ENCODE measurements around the gene MED29. TPM values are rescaled to one million over a fixed set of nuclear protein-coding genes. Genes with fewer than 3 reads are reported as not detected.

The MED29 gene
- total RNA-seq, 1 donor from 2014 or later: 21.8 TPM

DNA sequence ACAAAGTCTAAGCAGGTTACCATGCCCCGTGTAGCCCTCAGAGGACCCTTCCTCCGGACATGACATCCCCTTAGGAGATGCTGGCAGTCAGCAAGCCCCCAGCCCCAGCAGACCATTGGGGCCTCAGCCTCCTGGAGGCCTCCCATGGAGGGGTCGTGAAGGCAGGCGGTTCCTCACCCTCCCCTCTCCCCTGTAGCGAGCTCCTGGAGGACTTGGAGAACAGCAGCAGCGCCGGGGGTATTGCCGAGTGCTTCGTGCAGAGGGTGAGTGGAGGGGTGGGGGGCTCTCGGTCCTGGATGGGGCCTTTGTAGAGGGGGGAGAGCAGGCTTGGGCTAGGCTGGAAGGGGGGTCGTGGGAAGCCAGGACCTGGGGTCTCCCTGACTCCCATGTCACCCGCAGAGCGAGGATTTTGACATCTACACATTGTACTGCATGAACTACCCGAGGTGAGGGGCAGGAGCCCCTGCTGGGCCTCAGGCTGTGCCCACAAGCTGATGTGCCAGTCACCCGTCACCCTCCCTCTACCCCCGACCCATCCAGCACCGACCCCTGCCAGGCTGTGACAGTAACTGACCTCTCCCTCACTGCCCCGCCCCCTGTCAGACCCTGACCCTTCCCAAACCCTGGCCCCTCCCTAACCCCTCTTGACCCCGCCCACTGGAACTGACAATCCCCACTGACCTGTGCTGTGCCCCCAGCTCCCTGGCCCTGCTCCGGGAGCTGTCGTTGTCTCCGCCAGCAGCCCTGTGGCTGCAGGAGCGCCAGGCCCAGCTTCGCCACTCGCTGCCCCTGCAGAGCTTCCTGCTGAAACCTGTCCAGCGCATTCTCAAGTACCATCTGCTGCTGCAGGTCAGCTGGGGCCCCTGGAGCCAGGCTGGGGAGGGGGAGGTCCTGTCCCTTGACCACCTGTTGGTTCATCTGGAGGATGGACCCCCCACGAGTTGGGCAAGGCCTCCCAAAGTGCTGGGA lies 25.3 kb downstream of the MED29 start:
- intact Hi-C loops (cut with DNase I): no loop called here
- DNase-seq (ENCODE audit: missing footprints) (peak; percentile 47), ATAC-seq (no peak)

DNA sequence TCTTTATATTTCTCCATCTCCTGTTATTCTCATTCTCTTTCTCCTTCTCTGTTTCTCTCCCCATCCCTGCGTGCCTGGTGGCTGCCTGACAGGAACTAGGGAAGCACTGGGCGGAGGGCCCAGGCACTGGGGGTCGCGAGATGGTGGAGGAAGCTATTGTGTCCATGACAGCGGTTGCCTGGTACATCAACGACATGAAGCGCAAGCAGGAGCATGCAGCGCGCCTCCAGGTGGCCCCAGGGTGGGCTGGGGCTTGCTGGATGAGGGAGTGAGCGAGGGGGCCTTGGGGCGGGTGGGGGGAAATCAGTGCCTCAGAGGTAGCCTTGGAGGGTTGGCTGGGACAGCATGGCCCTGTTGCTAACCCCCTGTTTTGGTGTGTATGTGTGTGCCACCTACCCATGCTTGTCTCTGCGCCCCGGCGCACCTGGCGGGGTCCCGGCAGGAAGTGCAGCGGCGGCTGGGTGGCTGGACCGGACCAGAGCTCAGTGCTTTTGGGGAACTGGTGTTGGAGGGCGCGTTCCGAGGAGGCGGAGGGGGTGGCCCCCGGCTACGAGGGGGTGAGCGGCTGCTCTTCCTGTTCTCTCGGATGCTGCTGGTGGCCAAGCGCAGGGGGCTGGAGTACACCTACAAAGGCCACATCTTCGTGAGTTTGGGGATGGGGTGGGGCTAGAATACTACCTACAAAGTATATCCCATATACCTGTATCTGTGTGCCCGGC lies 26.4 kb downstream of the MED29 start:
- intact Hi-C loops (cut with DNase I): no loop called here
- no peak for ATAC-seq

DNA sequence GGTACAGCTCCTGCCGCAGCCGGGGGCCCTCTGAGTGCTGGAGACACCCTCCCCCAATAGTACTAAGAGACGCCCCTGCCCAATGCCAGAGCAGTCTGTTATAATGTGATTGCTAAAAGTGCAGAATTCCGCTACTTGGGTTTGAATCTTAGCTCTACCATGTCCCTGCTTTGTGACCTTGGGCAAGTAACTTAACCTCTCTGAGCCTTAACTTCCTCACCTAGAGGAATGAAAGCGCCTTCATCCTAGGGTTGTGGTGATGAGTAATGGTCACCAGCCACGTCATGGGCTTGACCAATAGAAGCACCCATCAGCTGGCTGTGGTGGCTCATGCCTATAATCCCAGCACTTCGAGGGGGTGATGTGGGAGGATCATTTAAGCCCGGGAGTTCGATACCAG lies 27.8 kb downstream of the MED29 start:
- DNase-seq (ENCODE audit: missing footprints): no peak

More for the DNA sequence above, 26.4 kb downstream of the MED29 start:
- DNase-seq (ENCODE audit: missing footprints): no peak

DNA sequence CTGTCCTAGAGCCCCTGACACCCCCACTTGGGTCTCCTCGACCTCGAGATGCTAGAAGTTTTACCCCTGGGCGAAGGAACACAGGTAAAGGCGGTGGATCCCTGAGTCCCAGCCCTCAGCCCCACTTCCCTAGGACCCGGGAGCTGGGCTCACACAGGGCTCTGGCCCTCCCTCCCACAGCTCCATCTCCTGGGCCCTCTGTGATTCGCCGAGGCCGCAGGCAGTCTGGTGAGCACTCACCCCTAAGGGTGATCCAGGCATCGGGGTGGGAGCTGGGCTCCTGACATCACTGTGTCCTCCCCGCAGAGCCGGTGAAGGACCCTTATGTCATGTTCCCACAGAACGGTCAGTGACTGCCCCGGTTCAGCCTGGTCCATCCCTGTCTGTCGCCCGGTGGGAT lies 29.6 kb downstream of the MED29 start:
- DNase-seq (ENCODE audit: missing footprints): peak; percentile 49
- intact Hi-C loops (cut with DNase I): no loop called here
- no peak for ATAC-seq

More for the DNA sequence above, 27.8 kb downstream of the MED29 start:
- ATAC-seq: no peak
- intact Hi-C loops (cut with DNase I): no loop called here

DNA sequence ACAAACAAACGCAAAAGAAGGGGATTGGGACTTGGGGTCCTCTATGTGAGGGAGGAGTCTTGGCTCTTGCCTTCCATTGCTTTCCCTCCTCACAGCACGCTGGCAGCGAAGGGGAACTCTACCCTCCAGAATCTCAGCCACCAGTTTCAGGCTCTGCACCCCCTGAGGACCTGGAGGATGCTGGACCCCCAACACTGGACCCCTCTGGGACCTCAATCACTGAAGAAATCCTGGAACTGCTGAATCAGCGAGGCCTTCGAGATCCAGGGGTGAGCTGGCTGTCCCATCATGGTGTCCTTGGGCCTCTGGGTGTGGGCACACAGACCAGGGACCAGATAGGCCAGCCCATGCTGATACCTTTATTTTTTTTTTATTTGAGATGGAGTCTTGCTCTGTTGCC lies 30.8 kb downstream of the MED29 start:
- intact Hi-C loops (cut with DNase I): no loop called here
- no peak for DNase-seq (ENCODE audit: missing footprints)
- no peak for ATAC-seq

DNA sequence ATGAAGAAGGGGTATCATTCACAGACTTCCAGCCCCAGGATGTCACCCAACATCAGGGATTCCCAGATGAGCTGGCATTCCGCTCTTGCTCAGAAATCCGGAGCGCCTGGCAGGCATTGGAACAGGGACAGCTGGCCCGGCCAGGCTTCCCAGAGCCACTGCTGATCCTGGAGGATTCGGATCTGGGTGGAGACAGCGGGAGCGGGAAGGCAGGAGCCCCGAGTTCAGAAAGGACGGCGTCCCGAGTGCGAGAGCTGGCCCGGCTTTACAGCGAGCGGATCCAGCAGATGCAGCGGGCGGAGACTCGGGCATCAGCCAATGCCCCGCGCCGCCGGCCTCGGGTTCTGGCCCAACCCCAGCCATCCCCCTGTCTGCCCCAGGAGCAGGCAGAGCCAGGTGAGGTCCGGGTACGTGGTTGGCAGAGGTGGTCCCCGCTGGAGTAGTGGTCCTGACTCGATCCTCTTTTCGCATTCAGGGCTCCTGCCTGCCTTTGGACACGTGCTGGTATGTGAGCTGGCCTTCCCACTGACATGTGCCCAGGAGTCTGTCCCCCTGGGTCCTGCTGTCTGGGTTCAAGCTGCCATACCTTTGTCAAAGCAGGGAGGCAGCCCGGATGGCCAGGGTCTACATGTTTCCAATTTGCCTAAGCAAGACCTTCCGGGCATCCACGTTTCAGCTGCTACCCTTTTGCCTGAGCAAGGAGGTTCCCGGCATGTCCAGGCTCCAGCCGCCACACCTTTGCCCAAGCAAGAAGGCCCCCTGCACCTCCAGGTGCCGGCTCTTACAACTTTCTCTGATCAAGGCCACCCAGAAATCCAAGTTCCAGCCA lies 32.3 kb downstream of the MED29 start:
- ATAC-seq (no peak), DNase-seq (ENCODE audit: missing footprints) (no peak)
- intact Hi-C loops (cut with DNase I): no loop called here

DNA sequence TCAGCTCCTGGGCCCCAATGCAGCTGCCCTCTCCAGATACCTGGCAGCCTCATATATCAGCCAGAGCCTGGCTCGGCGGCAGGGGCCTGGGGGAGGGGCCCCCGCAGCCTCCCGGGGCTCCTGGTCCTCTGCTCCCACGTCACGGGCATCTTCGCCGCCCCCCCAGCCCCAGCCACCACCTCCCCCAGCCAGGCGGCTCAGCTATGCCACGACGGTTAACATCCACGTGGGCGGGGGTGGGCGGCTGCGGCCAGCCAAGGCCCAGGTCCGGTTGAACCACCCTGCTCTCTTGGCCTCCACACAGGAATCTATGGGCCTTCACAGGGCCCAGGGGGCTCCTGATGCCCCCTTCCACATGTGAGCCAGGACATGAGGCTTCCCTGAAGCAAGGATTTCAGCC lies 33.8 kb downstream of the MED29 start:
- no peak for DNase-seq (ENCODE audit: missing footprints)

DNA sequence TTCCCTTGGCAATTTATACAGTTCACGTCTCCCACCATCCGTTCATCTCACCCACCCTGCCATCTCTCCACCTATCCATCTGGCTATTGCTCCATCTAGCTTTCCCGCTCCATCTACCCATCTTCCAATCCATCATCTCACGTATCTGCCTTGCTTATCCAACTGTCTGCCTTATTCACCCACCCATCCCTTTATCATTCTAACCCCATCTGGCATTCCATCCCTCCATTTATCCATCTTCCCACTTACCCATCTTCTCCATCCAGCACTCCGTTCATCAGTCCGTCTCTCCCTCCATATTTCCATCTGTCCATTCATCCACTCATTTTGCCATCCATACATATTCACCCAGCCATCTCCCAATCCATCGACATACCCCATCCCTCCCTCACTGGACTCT lies 34.6 kb downstream of the MED29 start:
- DNase-seq (ENCODE audit: missing footprints) (no peak), ATAC-seq (no peak)
- intact Hi-C loops (cut with DNase I): no loop called here

More for the DNA sequence above, 33.8 kb downstream of the MED29 start:
- ATAC-seq: no peak
- intact Hi-C loops (cut with DNase I): no loop called here

DNA sequence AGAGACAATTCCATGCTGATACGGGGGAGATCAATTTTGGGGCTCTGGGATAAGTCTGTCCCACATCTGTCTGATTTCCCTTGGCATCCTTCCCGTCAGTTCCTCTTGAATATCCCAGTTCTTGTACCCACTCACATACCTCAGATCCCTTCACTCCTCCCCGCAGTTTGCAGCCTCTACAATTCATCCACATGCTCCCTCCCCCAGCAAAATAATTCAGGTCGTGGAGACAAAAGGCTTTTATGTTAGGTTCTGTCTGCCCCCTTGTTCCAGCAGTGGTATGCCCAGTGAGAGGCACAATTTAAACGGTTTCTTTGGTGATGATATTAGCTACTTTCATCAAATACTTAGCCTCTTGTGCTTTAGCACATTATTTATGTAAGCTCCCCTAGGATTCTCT lies 35.0 kb downstream of the MED29 start:
- DNase-seq (ENCODE audit: missing footprints) (no peak), ATAC-seq (no peak)
- intact Hi-C loops (cut with DNase I): no loop called here

DNA sequence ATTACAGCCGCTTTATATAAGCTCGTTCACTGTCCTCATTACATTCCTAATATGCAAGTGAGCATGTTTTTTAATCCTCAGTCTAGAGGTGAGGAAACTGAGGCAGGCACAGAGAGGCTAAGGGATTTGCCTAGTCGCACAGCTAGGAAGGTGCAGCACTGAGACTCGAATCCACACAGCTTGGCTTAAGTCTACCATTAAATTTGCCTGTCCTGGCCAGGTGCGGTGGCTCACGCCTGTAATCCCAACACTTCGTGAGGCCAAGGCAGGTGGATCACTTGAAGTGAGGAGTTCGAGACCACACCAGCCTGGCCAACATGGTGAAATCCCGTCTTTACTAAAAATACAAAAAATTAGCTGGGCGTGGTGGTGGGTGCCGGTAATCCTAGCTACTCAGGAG lies 36.5 kb downstream of the MED29 start:
- DNase-seq (ENCODE audit: missing footprints): no peak
- no peak for ATAC-seq
- intact Hi-C loops (cut with DNase I): no loop called here

DNA sequence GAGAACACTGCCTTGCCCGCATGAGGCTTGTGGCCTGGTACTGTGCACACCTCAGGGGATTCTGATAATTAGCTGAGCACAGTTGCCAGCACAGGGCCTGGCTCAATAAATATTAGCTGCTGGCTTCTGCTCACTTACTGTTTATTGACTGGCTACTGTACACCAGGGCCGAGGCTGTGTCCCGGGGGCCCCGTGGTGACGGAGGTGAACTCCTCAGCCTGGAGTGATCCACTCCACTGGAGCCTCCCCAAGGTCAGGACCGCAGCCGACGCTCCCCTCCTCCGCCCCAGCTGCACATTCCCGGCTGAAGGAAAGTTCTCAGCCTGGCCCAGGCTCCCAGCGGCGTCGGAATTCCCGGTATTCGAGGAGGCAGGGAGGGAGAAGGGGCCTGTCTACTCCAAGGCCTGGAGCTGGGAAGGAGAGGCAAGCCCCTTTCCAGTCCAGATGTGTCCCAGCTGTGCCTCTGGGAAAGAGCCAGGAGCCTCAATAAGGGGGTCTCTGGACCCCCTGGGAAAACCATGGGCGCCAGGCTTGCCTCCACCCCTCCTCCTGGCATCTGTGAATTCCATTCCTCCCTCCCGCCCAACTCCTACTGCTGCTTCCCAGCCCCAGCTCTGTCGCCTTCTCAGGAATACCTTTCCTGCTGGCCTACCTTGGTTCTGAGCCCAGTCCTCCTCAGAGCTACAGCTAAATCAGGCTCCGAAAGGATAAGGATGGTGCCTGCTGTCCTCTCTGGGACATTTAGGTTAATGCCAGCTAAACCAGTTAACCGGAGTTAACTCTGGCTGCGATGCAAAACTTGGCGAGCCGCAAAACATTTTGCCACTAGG lies 37.3 kb downstream of the MED29 start:
- peak; percentile 78 for DNase-seq (ENCODE audit: missing footprints)
- peak; percentile 89 for ATAC-seq
- intact Hi-C loops (cut with DNase I): no loop called here

DNA sequence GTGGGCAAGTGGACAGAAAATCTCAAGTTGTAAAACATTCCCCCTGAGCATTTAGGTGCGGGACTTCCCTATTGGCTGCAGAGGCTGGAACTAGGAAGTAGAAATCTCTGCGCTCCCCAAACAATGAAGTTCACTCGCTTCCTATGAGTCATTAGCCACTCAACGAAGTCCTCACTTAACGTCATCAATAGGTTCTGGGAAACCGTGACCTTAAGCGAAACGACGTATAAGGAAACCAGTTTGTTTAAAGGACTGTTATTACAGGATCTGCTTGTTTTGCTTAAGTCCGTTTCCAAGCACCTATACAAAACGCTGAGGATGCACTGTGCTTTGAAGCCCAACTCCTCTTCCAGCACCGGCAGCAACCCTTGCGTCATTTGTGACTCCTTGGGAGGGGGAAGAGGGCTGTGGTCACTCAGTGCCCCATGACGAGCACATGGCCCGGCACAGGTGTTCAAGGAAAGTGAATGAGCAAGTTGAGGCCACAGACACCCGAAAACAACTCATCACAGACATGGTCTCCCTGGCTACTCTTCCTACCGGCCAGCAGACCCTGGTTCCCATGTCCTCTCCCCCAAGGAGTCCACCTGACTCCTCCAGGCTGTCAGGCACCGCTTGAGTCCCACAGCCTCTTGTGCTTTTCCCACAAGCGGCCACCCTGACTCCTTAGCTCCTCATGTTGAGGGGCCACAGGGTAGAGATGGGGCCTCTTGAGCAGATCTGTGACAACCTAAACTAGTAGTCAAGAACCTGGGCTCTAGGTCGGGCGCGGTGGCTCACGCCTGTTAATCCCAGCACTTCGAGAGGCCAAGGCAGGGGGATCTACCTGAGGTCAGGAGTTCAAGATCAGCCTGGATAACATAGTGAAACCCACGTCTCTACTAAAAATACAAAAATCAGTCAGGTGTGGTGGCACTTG lies 39.8 kb downstream of the MED29 start:
- ATAC-seq (no peak), DNase-seq (ENCODE audit: missing footprints) (no peak)
- intact Hi-C loops (cut with DNase I): loop anchor here (5.0 kb wide), 1 partner anchor 39 kb away; the partner anchor contains the start of genes MED29 and PAF1

DNA sequence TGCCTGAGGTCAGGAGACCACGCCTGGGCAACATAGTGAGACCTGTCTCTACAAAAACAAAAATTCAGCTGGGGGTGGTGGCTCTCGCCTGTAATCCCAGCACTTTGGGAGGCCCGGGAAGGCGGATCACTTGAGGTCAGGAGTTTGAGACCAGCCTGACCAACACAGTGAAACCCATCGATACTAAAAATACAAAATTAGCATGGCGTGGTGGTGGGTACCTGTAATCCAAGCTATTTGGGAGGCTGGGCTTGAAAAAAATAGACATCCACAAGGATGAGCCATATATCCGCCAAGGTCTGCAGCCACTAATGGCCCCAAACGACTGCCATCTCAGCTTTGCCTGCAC lies 41.5 kb downstream of the MED29 start:
- intact Hi-C loops (cut with DNase I): loop anchor here (5.0 kb wide), 1 partner anchor 40 kb away; the partner anchor contains the start of genes MED29 and PAF1
- ATAC-seq: no peak
- no peak for DNase-seq (ENCODE audit: missing footprints)

DNA sequence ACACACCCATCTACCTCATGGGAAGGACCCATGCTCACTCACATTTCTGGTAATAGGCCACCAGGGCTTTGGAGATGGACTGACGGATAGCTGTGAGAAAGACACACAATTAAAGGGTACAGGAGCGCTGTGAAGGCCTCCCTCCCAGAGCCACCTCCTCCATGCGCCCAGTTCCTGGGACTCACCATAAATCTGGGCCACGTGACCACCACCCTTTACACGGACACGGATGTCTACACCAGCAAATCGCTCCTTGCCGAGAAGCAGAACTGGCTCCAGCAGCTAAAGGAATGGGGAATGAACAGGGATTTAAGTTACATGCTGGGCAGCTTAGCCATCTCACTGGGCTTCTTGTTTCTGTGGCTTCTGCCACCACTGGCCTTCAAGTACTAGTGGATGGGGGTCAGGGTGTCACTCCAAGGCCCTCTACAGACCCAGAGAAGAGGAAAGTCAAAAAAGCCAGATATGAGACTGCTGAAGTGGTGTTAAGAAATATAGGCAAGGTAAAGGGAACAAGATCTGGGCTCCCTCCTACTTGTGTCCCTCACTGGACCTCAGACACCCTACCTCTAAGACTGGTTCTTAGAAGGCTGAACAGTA lies 42.4 kb downstream of the MED29 start:
- ATAC-seq (no peak), DNase-seq (ENCODE audit: missing footprints) (no peak)
- intact Hi-C loops (cut with DNase I): loop anchor here (2.0 to 5.0 kb wide), 2 partner anchors 21 to 41 kb away; partner anchors contain the start of genes MED29, PAF1 and PLEKHG2

DNA sequence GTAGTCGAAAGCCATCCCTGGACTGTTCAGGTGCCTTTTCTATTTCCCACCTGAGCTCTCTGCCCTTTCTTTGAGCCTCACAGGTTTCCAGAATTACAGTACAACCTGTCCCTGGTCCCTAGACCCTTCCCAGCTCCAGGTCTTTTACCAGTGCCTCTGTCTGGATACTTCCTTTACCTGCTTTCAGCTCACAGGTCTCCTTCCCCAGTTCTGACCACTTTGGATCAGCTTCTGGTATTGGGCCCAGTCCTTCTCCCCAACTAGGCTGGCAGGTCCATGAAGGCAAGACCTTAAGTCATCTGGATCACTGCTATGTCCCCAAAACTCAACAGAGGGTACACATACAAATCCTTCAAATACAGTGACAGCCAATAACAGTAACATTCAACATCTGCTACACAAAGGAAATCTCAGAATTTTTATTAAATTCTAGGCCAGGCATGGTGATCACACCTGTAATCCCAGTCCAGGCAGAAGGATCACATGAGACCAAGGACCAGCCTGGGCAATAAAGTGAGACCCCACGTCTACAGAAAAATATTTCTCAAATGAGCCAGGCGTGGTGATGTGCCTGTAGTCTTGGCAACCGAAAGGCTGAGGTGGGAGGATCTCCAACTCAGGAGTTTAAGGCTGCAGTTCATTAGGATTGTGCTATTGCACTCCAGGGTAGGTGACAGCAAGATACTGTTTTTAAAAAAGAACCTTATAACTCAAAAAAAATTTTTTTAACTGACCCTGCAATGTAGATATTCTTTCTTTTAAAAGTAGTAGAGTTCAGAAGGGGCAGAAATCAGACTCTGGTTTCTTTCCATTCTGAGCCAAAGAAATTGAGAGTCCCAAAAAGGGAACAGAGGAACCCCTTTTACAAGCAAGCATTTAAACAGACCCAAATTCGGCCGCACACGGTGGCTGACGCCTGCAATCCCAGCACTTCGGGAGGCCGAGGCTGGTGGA lies 43.2 kb downstream of the MED29 start:
- intact Hi-C loops (cut with DNase I): loop anchor here (2.0 to 5.0 kb wide), 2 partner anchors 22 to 42 kb away; partner anchors contain the start of genes MED29, PAF1 and PLEKHG2
- ATAC-seq: no peak
- no peak for DNase-seq (ENCODE audit: missing footprints)
